Sigmoid colon (tissue), 3 donors: ENCODE data around the gene HSPB7.

Experiments used
- CTCF ChIP-seq, 4 experiments: fragments of 450-650 bp in 3 of 4; fragments of 200-600 bp in 1 of 4; IDR thresholded peaks; one replicate each; pipeline ENCODE4 v1.5.1; 2016 to 2019; ENCODE audit warnings: antibody characterized with exemption in 4 of 4, mild to moderate bottlenecking in 3 of 4, moderate library complexity in 2 of 4
- POLR2A ChIP-seq, 2 donors: fragments of 450-650 bp; IDR thresholded peaks; one replicate each; pipeline ENCODE4 v1.6.1; 2016; ENCODE audit warnings: antibody characterized with exemption in 2 of 2, mild to moderate bottlenecking in 2 of 2, moderate library complexity in 2 of 2

GRCh38 chr1:15994081-15994480 is 23.8 kb downstream of the HSPB7 start:
- no peak for TF ChIP-seq CTCF (IDR thresholded peaks at IDR 0.05)
- TF ChIP-seq POLR2A (IDR thresholded peaks at IDR 0.05) = no peak
